Erythroblast (primary cell): ENCODE results near the gene SLC30A4.

Source experiments
- GATA1 ChIP-seq: IDR thresholded peaks from 2 replicates; pipeline ENCODE4 v1.6.1; 2011; ENCODE audit warnings: low read depth, mild to moderate bottlenecking, control low read depth, low read length, moderate library complexity
- POLR2A ChIP-seq: IDR thresholded peaks from 2 replicates; pipeline ENCODE4 v1.6.1; 2011; ENCODE audit warnings: mild to moderate bottlenecking, low read length

GRCh38 chr15:45555934-45556608 lies 33.5 kb upstream of the SLC30A4 start:
- no peak for TF ChIP-seq POLR2A
- TF ChIP-seq GATA1, result no peak
